Measurements from ENCODE around the gene SLC35D3. TPM values are rescaled to one million over a fixed set of nuclear protein-coding genes. Genes with fewer than 3 reads are reported as not detected.

SLC35D3 gene
- total RNA-seq, 2 donors from 2014 or later = not detected

Other genes starting within 250 kb of the SLC35D3 start
- gene MAP3K5, start 129.8 kb upstream of the SLC35D3 start, total RNA-seq = 1 to 10 TPM; 8.7 to 9.0 TPM
- 1 to 10 TPM; 4.2 to 6.1 TPM for gene PEX7, start 99.7 kb upstream of the SLC35D3 start, total RNA-seq
- gene IL20RA, start 122.7 kb downstream of the SLC35D3 start, total RNA-seq = not detected